Measurements from ENCODE around the gene PGF.

GRCh38 chr14:74898083-74898482 lies 57.3 kb downstream of the PGF start:
- TF ChIP-seq CTCF (IDR thresholded peaks at IDR 0.05) = no peak
- no peak for TF ChIP-seq POLR2AphosphoS5 (IDR thresholded peaks at IDR 0.05)
- no peak for TF ChIP-seq POLR2A (IDR thresholded peaks at IDR 0.05)
